ENCODE results near the gene CD22. TPM values are rescaled to one million over a fixed set of nuclear protein-coding genes. Genes with fewer than 3 reads are reported as not detected.
"Not testable (repeated sequence)": the region's sequence is repeated elsewhere in the genome, so short reads cannot be mapped to it uniquely, and the experiment has no call there.

The CD22 gene
- polyA plus RNA-seq, 1 donor (not counting 4 experiments of a cell fraction or from before 2014, with no cell fraction given): 0.26 TPM

GRCh38 chr19:35373492-35373891 is 44.5 kb downstream of the CD22 start:
- no peaks in the 10 kb centered on the region for H3K79me2 ChIP-seq (ENCODE audit: control insufficient read depth, insufficient read depth, low read length)
- no peak for TF ChIP-seq EZH2 (IDR thresholded peaks at IDR 0.05; ENCODE audit: low read length)
- no peak for TF ChIP-seq CTCF (optimal IDR thresholded peaks at IDR 0.05 in 1 of 3, IDR thresholded peaks at IDR 0.05 in 1 of 3, conservative IDR thresholded peaks at IDR 0.05 in 1 of 3; ENCODE audit: extremely low read depth in 1 of 3, insufficient read depth in 2 of 3, low read length in 3 of 3)
- no peaks in the 10 kb centered on the region for H3K36me3 ChIP-seq (ENCODE audit: control insufficient read depth in 2 of 2, extremely low read depth in 1 of 2, insufficient read depth in 2 of 2, low read length in 2 of 2)
- DNase-seq (ENCODE audit: low read depth, low spot score) (no peak), FAIRE-seq (no peak)
- dilution Hi-C loops (cut with MboI; ENCODE audit: extremely low pct_ligation_motif_present, low sequenced_read_pairs): no loop called here
- no peak overlapping the region for H3K27ac ChIP-seq (ENCODE audit: control insufficient read depth, insufficient read depth, low read length)
- no peak overlapping the region for H3K4me3 ChIP-seq (ENCODE audit: control insufficient read depth in 2 of 3, extremely low read depth in 1 of 3, insufficient read depth in 2 of 3, low read depth in 1 of 3, low read length in 3 of 3)
- no peaks in the 10 kb centered on the region for H4K20me1 ChIP-seq (ENCODE audit: control insufficient read depth, extremely low read depth, insufficient read depth, low read length)
- no peak overlapping the region for H2AFZ ChIP-seq (ENCODE audit: control insufficient read depth, low read length)
- H3K9ac ChIP-seq (ENCODE audit: control insufficient read depth, extremely low read depth, insufficient read depth, low read length): no peak overlapping the region
- no peaks in the 10 kb centered on the region for H3K27me3 ChIP-seq (ENCODE audit: control insufficient read depth, extremely low read depth, insufficient read depth, low read length)
- H3K9me3 ChIP-seq (ENCODE audit: control insufficient read depth, low read depth, low read length): no peaks in the 10 kb centered on the region
- H3K4me2 ChIP-seq (ENCODE audit: control insufficient read depth, extremely low read depth, insufficient read depth, low read depth, low read length): no peak overlapping the region
- no peaks in the 10 kb centered on the region for H3K4me1 ChIP-seq (ENCODE audit: control insufficient read depth, extremely low read depth, insufficient read depth, low read length)
- no peaks in the 10 kb centered on the region for H3K9me1 ChIP-seq (ENCODE audit: control insufficient read depth, extremely low read depth, insufficient read depth, low read length)

GRCh38 chr19:35374031-35374430 is 45.0 kb downstream of the CD22 start:
- dilution Hi-C loops (cut with MboI; ENCODE audit: extremely low pct_ligation_motif_present, low sequenced_read_pairs); FAIRE-seq; H3K27me3 ChIP-seq (ENCODE audit: control insufficient read depth, extremely low read depth, insufficient read depth, low read length): not testable (repeated sequence)

More at GRCh38 chr19:35374031-35374430, 45.0 kb downstream of the CD22 start:
- not testable (repeated sequence) for H3K4me3 ChIP-seq (ENCODE audit: control insufficient read depth in 2 of 3, extremely low read depth in 1 of 3, insufficient read depth in 2 of 3, low read depth in 1 of 3, low read length in 3 of 3); H3K9me1 ChIP-seq (ENCODE audit: control insufficient read depth, extremely low read depth, insufficient read depth, low read length); H3K4me1 ChIP-seq (ENCODE audit: control insufficient read depth, extremely low read depth, insufficient read depth, low read length); H3K9ac ChIP-seq (ENCODE audit: control insufficient read depth, extremely low read depth, insufficient read depth, low read length); H3K79me2 ChIP-seq (ENCODE audit: control insufficient read depth, insufficient read depth, low read length); H3K27ac ChIP-seq (ENCODE audit: control insufficient read depth, insufficient read depth, low read length); DNase-seq (ENCODE audit: low read depth, low spot score); H2AFZ ChIP-seq (ENCODE audit: control insufficient read depth, low read length); H4K20me1 ChIP-seq (ENCODE audit: control insufficient read depth, extremely low read depth, insufficient read depth, low read length); H3K36me3 ChIP-seq (ENCODE audit: control insufficient read depth in 2 of 2, extremely low read depth in 1 of 2, insufficient read depth in 2 of 2, low read length in 2 of 2); H3K4me2 ChIP-seq (ENCODE audit: control insufficient read depth, extremely low read depth, insufficient read depth, low read depth, low read length); H3K9me3 ChIP-seq (ENCODE audit: control insufficient read depth, low read depth, low read length)

Data from keratinocyte (primary cell).